Stimulated activated CD8-positive, alpha-beta memory T cell treated with anti-CD3 and anti-CD28 coated beads, Interleukin-12 subunit alpha, Interleukin-12 subunit beta, amount 100 ng/mL, for 24 hours (primary cell): ENCODE results near the gene SMIM34.
"Not testable (repeated sequence)": the region's sequence is repeated elsewhere in the genome, so short reads cannot be mapped to it uniquely, and the experiment has no call there.

Source experiments
- DNase-seq: peaks from one replicate; pipeline ENCODE4 v3.0.0-alpha.2; 2020; ENCODE audit errors: extremely low read depth

The SMIM34 gene

DNA sequence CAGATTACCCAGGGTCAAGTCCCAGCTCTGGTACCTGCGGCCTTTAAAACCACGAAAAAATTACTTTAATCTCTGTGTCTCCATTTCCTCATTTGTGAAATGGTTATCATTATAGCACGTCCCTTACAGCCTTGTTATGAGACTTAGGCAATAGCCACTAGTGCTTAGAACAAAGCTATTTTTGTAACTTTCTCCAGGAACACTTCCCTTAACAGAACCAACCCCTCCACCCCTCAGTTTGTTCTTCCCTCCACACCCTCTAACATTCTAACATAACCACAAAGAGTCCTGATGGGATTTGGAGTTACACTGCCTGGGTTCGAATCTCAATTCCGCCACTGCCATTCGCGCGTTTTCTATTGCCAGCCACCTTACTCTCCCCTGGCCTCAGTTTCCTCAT is 49.3 kb downstream of the SMIM34 start:
- DNase-seq: not testable (repeated sequence)

DNA sequence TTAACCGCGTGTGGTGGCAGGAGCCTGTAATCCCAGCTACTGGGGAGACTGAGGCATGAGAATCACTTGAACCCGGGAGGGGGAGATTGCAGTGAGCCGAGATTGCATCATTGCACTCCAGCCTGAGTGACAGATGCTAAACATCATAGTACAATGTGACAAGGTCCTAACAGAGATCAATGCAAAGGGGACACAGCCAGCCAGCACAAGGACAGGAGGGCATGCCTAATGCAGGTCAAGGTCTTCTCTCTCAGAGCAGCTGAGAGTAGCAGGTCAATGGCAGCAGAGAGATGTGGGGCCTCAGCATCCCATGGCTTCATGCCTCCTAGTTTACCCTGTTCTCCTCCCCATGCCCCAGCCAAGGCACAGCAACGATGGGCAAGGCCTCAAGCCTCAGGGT is 51.4 kb downstream of the SMIM34 start:
- DNase-seq: no peak

DNA sequence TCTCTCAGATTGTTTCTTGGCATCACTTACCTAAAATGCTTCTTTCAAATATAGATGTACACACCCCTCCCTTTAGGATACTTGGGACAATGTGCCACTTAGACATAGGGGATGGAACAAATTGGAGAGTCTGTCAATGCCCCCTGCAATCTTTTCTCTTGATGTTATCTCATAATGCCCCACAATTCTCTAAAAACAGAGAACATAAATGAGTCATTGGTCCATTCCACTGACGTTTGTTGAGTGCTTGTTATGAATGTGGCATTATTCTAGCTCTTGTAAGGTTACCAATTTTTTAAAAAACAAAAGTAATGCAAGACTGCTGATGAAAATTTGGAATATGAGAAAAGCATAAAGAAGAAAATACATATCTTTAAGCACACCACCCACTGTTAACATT is 54.0 kb downstream of the SMIM34 start:
- no peak for DNase-seq
